GM12878 (cell line): Measurements from ENCODE around the gene ZNF43. TPM values are rescaled to one million over a fixed set of nuclear protein-coding genes. Genes with fewer than 3 reads are reported as not detected.
A peak's percentile ranks its signal among the peaks of the same experiment; 100 is the strongest.

Experiments used
- BACH1 ChIP-seq: fragments of 450-650 bp; IDR thresholded peaks from 2 replicates; pipeline ENCODE4 v1.6.1; 2017; ENCODE audit warnings: mild to moderate bottlenecking, borderline replicate concordance
- BCL11A ChIP-seq: IDR thresholded peaks from 2 replicates; pipeline ENCODE4 v1.6.1; 2011; ENCODE audit warnings: low read depth, low read length
- CHD2 ChIP-seq: IDR thresholded peaks from 2 replicates; pipeline ENCODE4 v1.6.1; 2011; ENCODE audit warnings: low read depth, low read length, improper control_type of control experiment, borderline replicate concordance
- E4F1 ChIP-seq: fragments of 450-650 bp; IDR thresholded peaks from 2 replicates; pipeline ENCODE4 v1.6.1; 2018; ENCODE audit warnings: borderline replicate concordance, mild to moderate bottlenecking; ENCODE audit not compliant: partially characterized antibody
- EP300 ChIP-seq, 2 experiments: fragments of 150-350 bp in 1 of 2; IDR thresholded peaks; 2 replicates each; pipeline ENCODE4 v1.6.1; 2011 to 2012; ENCODE audit warnings: low read depth in 2 of 2, low read length in 2 of 2, borderline replicate concordance in 1 of 2, improper control_type of control experiment in 1 of 2, inconsistent platforms in 1 of 2; ENCODE audit not compliant: control insufficient read depth in 1 of 2
- EZH2 ChIP-seq: IDR thresholded peaks from 2 replicates; pipeline ENCODE4 v1.6.1; 2012; ENCODE audit warnings: low read depth, mild to moderate bottlenecking, control low read depth, inconsistent platforms, low read length, borderline replicate concordance; ENCODE audit not compliant: control insufficient read depth
- FOXM1 ChIP-seq: IDR thresholded peaks from 2 replicates; pipeline ENCODE4 v1.6.1; 2012; ENCODE audit warnings: low read depth, mild to moderate bottlenecking, inconsistent platforms, low read length, moderate library complexity
- HDGF ChIP-seq: fragments of 450-650 bp; IDR thresholded peaks from 2 replicates; pipeline ENCODE4 v1.6.1; 2016; ENCODE audit warnings: antibody characterized with exemption
- KLF5 ChIP-seq: fragments of 450-650 bp; IDR thresholded peaks from 2 replicates; pipeline ENCODE4 v1.6.1; 2014; ENCODE audit warnings: mild to moderate bottlenecking; ENCODE audit not compliant: partially characterized antibody
- LARP7 ChIP-seq: fragments of 450-650 bp; IDR thresholded peaks from 2 replicates; pipeline ENCODE4 v1.6.1; 2017; ENCODE audit warnings: mild to moderate bottlenecking
- MAX ChIP-seq: IDR thresholded peaks from 2 replicates; pipeline ENCODE4 v1.6.1; 2012; ENCODE audit warnings: low read depth, low read length, improper control_type of control experiment
- NR2C1 ChIP-seq: fragments of 450-650 bp; IDR thresholded peaks from 2 replicates; pipeline ENCODE4 v1.6.1; 2017; ENCODE audit warnings: antibody characterized with exemption, mild to moderate bottlenecking, moderate library complexity
- NRF1 ChIP-seq: conservative IDR thresholded peaks from 2 replicates; pipeline ENCODE4 v1.6.1; 2011; ENCODE audit warnings: mild to moderate bottlenecking, low read depth, low read length, improper control_type of control experiment
- PAX8 ChIP-seq: fragments of 450-650 bp; IDR thresholded peaks from 2 replicates; pipeline ENCODE4 v1.6.1; 2017; ENCODE audit warnings: mild to moderate bottlenecking, moderate library complexity
- POLR2A ChIP-seq: IDR thresholded peaks from 2 replicates; pipeline ENCODE4 v1.6.1; 2011; ENCODE audit warnings: low read depth, mild to moderate bottlenecking, low read length
- POLR2AphosphoS5 ChIP-seq: IDR thresholded peaks from 2 replicates; pipeline ENCODE4 v1.6.1; 2011; ENCODE audit warnings: mild to moderate bottlenecking, low read length, inconsistent platforms
- RAD21 ChIP-seq: IDR thresholded peaks from 2 replicates; pipeline ENCODE4 v1.6.1; 2011; ENCODE audit warnings: mild to moderate bottlenecking, low read depth, low read length, moderate library complexity; ENCODE audit not compliant: insufficient read depth
- RCOR1 ChIP-seq: conservative IDR thresholded peaks from 2 replicates; pipeline ENCODE4 v1.6.1; 2012; ENCODE audit warnings: low read depth, low read length, improper control_type of control experiment
- SIN3A ChIP-seq: IDR thresholded peaks from 2 replicates; pipeline ENCODE4 v1.6.1; 2012; ENCODE audit warnings: low read depth, low read length, improper control_type of control experiment
- SREBF2 ChIP-seq: IDR thresholded peaks from 2 replicates; pipeline ENCODE4 v1.6.1; 2012; ENCODE audit warnings: mild to moderate bottlenecking, low read length
- SRF ChIP-seq, 2 experiments: IDR thresholded peaks; 2 replicates each; pipeline ENCODE4 v1.6.1; 2011; ENCODE audit warnings: low read depth in 2 of 2, low read length in 2 of 2, mild to moderate bottlenecking in 1 of 2, moderate library complexity in 1 of 2
- TCF3 ChIP-seq: IDR thresholded peaks from 2 replicates; pipeline ENCODE4 v1.6.1; 2012; ENCODE audit warnings: low read depth, mild to moderate bottlenecking, low read length, borderline replicate concordance; ENCODE audit not compliant: insufficient read depth
- TCF7 ChIP-seq: IDR thresholded peaks from 2 replicates; pipeline ENCODE4 v1.6.1; 2014; ENCODE audit warnings: antibody characterized with exemption, borderline replicate concordance
- WRNIP1 ChIP-seq: IDR thresholded peaks from 2 replicates; pipeline ENCODE4 v1.6.1; 2011; ENCODE audit warnings: low read depth, low read length, improper control_type of control experiment, borderline replicate concordance
- polyA plus RNA-seq, 11 experiments: library from polyadenylated mRNA; depleted of rRNA in 4 of 11; unstranded in 6 of 11; stranded (reverse) in 5 of 11; fragments of >200 nt; fragmentation: Nextera tagmentation in 4 of 11; fragmentation: Illumina TruSeq in 1 of 11; extraction: Ambion mirVana in 4 of 11; extraction: Trizol in 1 of 11; gene quantifications; 1 replicate in 1 of 11; 2 replicates in 10 of 11; pipeline versions ENCODE4 v1.2.1 to v1.2.3, GENCODE V29; 2011 to 2016; ENCODE audit warnings: inconsistent platforms in 2 of 11, missing spikeins in 2 of 11, low read depth in 1 of 11
- total RNA-seq, 4 experiments: library from RNA; depleted of rRNA in 3 of 4; stranded (reverse); fragments of >200 nt in 3 of 4; fragmentation: Illumina TruSeq in 1 of 4; extraction: Trizol in 1 of 4; gene quantifications; 2 replicates each; pipeline versions ENCODE4 v1.2.1 to v1.2.3, GENCODE V29; 2013 to 2021
- TF ChIP-seq, protein P1 (sequence below): IDR thresholded peaks from 2 replicates; pipeline ENCODE4 v1.6.1; 2012; ENCODE audit warnings: improper control_type of control experiment, low read depth, low read length; ENCODE audit not compliant: insufficient replicate concordance

ZNF43 gene
- total and polyA plus RNA-seq, 10 of the 15 experiments (the other 5 are each of a cell fraction or from before 2014, with no cell fraction given), result 0.07 to 1.0 (median 0.38) TPM

GRCh38 chr19:21835810-21836444 lies at the start of gene ZNF43 (continued):
- peak; percentile 76; the same call in 1 of the 2 replicates for TF ChIP-seq POLR2AphosphoS5
- no peak for TF ChIP-seq MAX
- no peak for TF ChIP-seq EZH2
- no peak for TF ChIP-seq LARP7
- TF ChIP-seq EP300 (IDR thresholded peaks at IDR 0.05; ENCODE audit: borderline replicate concordance in 1 of 2, control insufficient read depth in 1 of 2, low read depth in 2 of 2, low read length in 2 of 2), result no peak
- TF ChIP-seq, protein P1, sequence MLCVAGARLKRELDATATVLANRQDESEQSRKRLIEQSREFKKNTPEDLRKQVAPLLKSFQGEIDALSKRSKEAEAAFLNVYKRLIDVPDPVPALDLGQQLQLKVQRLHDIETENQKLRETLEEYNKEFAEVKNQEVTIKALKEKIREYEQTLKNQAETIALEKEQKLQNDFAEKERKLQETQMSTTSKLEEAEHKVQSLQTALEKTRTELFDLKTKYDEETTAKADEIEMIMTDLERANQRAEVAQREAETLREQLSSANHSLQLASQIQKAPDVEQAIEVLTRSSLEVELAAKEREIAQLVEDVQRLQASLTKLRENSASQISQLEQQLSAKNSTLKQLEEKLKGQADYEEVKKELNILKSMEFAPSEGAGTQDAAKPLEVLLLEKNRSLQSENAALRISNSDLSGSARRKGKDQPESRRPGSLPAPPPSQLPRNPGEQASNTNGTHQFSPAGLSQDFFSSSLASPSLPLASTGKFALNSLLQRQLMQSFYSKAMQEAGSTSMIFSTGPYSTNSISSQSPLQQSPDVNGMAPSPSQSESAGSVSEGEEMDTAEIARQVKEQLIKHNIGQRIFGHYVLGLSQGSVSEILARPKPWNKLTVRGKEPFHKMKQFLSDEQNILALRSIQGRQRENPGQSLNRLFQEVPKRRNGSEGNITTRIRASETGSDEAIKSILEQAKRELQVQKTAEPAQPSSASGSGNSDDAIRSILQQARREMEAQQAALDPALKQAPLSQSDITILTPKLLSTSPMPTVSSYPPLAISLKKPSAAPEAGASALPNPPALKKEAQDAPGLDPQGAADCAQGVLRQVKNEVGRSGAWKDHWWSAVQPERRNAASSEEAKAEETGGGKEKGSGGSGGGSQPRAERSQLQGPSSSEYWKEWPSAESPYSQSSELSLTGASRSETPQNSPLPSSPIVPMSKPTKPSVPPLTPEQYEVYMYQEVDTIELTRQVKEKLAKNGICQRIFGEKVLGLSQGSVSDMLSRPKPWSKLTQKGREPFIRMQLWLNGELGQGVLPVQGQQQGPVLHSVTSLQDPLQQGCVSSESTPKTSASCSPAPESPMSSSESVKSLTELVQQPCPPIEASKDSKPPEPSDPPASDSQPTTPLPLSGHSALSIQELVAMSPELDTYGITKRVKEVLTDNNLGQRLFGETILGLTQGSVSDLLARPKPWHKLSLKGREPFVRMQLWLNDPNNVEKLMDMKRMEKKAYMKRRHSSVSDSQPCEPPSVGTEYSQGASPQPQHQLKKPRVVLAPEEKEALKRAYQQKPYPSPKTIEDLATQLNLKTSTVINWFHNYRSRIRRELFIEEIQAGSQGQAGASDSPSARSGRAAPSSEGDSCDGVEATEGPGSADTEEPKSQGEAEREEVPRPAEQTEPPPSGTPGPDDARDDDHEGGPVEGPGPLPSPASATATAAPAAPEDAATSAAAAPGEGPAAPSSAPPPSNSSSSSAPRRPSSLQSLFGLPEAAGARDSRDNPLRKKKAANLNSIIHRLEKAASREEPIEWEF, result no peak
- no peak for TF ChIP-seq SRF (IDR thresholded peaks at IDR 0.05; ENCODE audit: low read depth in 2 of 2, low read length in 2 of 2)
- TF ChIP-seq TCF7, result no peak
- TF ChIP-seq SREBF2, result no peak
- TF ChIP-seq POLR2A, result peak; percentile 65
- no peak for TF ChIP-seq TCF3
- TF ChIP-seq CHD2, result no peak; the same call in 1 of the 2 replicates
- no peak for TF ChIP-seq HDGF
- TF ChIP-seq BCL11A, result no peak
- no peak for TF ChIP-seq RCOR1
- no peak for TF ChIP-seq SIN3A
- TF ChIP-seq RAD21, result no peak
- no peak for TF ChIP-seq NR2C1
- no peak for TF ChIP-seq PAX8
- no peak for TF ChIP-seq KLF5
- no peak for TF ChIP-seq NRF1
- no peak for TF ChIP-seq BACH1
- TF ChIP-seq WRNIP1, result no peak
- no peak for TF ChIP-seq E4F1
- TF ChIP-seq FOXM1, result no peak
